Glomerular visceral epithelial cell (primary cell): ENCODE measurements around the gene LYRM2.
A peak's percentile ranks its signal among the peaks of the same experiment; 100 is the strongest.

Experiments
- DNase-seq: peaks from one replicate; pipeline ENCODE4 v3.0.0-alpha.2; 2016; ENCODE audit errors: extremely low spot score

Gene LYRM2, protein sequence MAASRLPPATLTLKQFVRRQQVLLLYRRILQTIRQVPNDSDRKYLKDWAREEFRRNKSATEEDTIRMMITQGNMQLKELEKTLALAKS

DNA sequence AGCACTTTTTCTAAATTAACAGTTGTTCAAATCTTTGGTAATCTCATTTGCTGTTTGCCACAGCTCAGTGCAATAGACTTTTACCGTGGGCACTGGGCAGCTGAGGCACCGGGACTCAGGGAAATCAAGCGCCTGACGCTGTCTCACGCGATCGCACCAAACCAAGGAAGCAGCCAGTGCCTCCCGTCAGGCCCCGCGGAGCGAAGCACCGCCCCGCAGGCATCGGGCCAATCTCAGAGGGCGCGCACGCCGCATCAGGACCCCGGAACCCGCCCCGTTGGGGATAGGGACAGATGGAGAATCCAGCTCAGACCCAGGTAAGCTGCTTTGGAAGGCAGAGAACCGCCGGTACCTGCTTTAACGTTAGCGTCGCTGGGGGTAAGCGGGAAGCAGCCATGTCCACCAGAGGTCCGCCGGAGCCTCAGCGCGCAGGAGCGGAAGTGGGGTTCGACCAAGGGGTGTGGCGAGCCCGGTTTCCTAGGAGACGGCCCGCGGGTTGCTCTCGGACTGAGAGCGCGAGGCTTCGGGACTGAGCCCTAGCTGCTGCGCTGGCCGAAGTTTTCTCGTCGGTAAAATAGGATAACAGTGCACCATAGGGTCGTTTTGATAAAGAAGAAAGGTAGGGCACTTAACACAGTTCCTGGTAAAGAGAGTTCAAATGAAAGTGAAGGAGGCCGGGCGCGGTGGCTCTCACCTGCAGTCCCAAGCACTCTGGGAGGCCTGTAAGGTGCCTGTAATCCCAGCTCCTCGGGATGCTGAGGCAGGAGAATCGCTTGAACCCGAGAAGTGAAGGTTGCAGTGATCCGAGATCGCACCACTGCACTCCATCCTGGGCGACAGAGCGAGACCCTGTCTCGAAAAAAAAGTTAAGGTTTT, at the start of gene LYRM2:
Gene LYRM2, minus strand, starts transcription at position 428 of the 876 bp plus-strand sequence. Its CDS starts 31 bp downstream, at position 397.
- DNase-seq, result peak; percentile 93

DNA sequence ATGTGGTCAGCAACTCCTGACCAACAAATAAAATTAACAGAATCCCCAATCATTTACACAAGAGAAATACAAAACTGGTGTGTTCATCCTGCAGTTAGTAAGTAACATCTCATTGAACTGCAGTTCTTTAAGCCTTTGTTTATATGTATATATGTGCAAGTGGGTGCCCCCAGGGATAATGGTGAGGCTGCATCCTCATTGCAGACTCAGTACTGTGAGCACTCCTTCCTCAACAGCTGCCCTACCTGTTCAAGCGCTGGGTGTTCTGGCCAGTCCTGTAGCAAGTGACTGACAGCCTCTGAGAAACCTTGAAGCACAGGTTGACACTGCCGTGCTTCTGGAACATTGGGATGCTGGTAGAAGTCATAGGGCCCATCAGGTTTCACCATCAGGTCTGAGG, 49.8 kb upstream of the LYRM2 start:
- DNase-seq, result no peak

DNA sequence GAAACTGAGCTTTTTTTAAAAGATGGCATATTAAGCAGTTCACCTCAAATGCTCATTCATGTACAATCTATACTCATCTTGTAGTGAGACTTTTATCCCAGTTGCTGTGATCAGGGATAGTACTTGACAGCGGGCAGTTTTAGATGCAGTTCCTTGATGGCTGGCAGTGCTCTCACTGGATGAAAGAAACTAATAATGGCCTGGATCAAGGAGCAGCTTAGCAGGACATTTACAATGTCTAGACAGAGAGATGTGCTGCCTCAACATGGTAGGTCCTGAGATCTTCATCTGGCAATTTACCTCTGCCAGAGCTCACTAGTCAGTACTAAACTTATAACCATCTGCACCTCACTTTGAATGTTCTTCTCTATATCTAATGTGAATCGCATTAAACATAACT, 46.8 kb upstream of the LYRM2 start:
- no peak for DNase-seq

DNA sequence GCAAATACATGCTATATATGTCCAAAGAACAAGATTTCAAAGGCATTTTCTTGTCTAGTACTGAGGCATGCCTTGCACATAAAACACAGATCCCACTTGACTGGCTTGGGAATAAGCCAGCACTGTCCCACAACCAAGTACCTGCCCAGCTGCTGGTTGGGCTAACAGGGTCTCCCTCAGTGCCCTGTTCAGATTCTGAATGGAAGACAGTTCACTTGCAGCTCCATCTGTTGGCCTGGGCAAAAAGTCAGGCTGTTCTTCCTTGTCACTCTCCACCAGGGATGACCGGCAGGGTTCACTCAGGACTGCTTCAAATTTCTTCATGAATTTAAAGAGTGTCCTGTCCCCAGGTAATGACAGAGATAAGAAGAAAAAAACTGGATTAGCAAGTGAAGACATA, 44.4 kb upstream of the LYRM2 start:
- no peak for DNase-seq

DNA sequence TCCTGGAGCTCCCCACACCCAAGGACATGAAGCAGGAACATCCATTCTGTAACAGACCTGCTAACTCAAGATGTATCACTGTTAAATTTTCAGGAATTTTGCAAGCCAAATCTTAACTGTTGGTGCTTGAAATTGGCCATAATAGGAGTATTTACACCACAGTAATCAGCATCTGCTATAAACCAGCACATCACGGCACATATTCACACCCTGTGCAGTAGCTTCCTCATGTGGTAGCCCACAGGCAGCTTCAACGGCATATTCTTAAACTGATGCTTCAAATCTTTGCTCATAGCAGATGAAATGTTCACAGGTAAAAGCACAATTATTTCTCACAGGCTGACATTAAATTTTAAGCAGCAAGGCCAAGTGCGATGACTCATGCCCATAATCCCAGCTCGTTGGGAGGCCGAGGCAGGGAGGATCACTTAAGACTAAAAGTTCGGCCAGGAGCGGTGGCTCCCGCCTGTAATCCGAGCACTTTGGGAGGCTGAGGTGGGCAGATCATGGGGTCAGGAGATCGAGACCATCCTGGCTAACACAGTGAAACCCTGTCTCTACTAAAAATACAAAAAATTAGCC, 43.5 kb upstream of the LYRM2 start:
- no peak for DNase-seq

DNA sequence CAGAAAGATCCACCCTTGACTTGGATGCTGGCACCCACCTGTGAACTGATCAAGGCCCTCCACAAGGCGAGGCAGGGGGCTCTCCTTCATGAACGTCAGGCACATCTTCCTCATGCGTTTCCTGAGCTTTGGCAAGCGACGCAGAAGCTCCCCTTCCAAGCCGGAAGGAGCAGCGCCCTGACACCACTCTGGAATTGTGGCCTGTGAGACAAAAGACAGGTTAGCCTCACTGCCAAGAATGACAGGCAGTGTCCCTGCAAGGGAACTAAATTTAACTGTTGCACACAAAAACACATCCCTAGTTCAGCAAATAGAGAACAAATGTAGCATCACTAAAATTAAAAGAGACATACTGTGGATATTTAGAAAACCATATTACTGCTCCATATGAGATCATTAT, 42.0 kb upstream of the LYRM2 start:
- no peak for DNase-seq

DNA sequence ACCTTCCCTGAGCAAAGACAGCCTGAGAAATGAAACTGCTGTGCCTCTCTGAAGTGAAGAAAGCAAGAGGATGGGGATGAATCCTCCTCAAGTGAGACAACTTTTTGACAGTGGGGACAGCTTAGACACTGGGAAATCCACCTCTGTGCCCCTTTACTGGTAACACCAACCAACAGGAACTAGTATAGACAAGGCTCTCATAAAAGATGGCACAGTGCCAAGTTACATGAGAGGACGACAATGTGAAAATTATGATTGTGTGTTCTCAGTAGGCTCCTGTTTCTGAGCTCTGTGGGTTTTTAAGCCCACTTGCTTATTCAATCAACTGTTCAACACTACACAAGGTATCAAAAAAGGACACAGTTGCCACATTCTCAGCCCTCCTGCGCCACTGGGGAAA, 41.6 kb upstream of the LYRM2 start:
- DNase-seq, result no peak

DNA sequence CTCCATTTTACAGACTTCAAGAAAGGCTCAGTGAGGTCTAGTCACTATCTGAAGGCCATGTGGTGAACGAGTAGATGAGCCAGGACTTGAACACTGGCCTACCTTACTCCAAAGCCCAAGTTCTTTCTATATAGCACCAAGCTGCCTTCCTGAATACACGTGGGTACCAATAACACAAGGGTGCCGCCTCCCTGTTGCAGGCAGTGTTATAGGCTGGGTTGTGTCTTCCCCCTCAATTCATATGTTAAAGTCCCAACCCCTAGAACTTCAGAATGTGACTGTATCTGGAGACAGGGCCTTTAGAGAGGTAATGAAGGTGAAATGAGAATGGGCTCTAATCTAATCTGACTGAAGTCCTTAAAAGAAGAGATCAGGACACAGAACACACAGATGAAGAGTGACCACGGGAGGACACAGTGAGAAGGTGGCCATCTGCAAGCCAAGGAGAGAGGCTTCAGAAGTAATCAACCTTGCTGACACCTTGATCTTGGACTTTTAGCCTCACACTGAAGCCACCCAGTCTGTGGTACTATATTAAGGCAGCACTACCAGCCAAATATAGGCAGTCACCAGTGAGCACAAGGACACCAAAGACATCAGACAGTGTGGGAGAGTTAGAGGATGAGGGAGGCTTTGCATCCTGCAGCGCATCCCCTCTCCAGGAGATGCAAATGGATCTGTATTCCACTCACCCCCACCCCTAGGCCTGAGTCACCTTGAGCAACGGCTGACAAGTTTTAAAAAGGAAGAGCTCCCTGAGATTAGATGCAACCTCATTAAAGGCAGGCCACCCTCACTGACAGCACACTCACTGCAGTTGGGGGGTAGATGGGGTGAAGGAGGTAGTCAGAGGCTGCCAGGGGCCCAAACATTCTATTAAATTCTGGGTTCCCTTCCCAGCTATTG, 40.9 kb upstream of the LYRM2 start:
- no peak for DNase-seq

DNA sequence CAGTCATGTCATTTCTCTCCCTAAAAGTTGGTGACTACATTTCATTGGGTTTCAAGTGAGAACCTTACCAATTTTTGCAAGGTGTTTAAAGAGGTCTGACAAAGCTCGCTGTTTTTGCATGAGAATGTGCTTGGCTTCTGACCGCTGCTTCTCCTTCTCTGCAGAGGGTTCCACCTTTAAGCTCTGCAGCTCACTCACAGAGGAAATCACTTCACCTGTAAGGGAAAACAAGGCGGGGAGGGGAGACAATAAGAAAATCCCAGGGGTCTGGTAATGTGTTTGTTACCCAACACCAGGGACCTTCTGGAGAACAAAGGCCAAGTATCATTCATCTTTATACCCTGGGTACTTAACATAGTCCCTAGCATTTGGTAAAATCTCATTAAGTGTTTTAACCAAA, 40.0 kb upstream of the LYRM2 start:
- DNase-seq, result no peak

DNA sequence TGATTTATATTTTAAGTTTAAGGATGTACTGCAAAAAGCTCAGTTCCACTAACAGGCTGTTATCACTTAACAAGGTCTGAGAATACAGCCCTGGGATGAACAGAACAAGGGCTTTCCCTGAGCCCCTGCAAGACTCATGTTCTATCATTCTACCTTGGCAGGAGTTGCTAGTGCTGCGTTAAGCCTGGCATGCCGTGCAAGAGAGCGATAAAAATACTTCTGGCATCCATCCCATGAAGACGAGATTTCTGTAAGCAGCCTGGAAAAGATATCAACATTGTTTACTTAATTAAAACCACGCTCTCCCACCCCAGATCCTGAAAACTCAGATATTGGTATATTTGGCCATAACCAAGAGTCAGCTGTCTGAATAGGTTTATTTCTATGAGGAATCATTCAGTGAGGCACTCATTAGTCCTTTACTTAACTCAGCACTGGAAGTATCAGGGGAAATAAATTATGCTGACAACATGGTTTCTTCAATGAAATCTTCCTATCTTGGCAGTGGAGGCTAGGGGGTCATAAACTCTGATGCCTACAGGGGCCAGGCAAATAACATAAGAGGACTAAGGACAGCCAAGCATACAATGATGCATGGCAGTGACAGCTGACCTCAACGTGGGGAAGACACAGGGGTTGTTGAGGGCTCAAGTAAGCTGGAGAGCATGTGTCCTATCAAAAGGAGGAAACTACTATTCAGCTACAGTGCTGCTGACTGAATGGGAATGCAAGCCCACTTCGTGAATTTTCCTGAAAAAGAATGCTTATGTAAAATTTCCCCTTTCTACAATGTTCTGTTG, 37.6 kb upstream of the LYRM2 start:
- no peak for DNase-seq

DNA sequence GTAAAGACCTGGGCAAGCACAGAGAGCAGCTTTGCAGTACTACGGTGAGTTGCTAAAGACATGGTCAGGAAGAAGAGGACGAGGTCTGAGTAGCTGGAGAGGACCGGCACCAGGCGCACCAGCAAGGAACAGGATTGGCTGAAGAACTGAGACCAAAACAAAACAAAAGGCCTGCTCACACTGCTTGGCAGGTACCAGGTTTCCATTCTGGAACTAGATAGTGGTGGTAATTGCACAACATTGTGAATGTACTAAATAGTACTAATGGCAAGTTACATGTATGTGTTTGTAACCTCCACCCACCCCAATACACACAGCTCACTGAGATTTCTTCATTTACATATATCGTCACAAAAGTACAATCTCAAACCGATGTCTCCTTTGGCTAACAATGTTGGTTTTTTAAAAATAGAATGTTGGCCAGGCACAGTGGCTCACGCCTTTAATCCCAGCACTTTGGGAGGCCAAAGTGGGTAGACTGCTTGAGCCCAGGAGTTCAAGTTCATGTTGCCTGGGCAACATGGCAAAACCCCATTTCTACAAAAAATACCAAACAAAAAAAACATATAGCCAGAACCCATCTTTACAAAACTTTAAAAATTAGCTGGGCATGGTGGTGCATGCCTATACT, 32.5 kb upstream of the LYRM2 start:
- no peak for DNase-seq

DNA sequence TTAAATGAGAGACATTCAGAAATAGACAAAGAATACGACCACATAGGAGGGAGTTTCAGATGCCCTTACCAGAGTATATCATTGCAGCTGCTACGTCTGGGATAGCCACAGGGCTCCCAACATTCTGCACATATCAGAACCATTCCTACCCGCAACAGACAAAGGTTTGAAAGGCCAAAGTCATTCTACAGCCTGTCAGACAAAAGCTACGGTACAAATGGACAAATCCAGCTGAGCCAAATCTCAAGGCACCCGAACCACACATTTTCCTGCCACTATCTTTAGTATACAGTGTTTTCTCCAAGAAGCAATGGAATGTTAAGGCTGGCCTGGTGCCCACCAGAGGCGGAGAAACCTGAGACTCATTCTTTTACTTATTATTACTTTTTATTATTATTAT, 30.5 kb upstream of the LYRM2 start:
- no peak for DNase-seq

DNA sequence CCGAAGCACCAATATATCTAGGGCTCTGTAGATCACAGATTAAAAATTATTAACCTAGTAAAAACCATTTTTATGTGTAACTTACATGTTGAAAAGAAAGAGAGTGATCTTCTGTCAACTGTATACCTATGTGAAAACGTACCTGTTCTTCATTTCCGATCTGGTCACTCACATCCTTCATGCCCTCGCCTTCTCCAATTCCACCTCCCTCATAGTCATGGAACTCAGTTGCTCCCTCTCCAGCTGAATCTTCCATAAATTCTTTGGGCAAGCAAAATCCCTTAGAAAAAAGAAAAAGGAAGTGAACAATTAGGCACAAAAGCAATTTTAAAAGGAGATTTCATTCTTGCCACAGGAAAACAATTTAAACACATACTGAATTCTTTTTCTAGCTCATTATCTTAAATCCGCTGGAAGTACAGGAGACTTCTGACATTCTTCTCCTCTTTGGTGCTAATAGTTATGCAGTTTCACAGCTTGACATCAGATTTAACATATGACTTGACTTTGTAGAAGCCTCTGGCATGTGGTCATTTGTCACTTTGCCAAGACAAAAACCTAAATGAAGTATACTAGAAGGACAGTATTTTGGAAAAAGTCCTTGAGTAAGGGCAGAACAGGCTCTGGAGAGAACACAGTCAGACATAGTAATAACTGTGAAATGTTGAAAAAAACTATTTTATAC, 29.5 kb upstream of the LYRM2 start:
- DNase-seq, result no peak

DNA sequence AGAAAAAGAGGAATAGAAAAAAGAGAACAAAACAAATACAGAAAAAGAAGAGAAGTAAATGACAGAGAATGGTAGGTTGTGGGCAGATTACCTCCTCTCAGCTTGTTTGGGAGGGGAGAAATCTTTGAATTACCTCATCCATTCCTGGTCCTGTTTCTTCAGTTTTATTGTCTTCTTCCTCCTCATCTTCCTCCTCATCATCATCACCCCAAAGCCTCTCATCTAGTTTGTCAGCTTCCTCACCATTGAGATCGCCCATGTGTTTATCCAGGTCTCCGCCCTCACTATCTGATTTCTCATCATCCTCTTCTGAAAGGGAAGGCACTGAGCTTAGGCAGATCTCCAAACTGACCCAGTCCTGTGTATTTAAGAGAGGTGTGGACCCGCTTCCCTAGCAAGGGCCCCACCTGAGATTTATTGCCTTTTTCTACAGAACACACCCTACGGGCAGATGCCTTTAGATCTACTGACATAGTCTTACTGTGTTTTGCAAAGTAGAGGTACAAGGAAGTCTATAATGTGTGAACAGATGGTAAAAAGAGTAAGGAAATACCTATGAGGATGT, 24.2 kb upstream of the LYRM2 start:
- DNase-seq, result no peak

DNA sequence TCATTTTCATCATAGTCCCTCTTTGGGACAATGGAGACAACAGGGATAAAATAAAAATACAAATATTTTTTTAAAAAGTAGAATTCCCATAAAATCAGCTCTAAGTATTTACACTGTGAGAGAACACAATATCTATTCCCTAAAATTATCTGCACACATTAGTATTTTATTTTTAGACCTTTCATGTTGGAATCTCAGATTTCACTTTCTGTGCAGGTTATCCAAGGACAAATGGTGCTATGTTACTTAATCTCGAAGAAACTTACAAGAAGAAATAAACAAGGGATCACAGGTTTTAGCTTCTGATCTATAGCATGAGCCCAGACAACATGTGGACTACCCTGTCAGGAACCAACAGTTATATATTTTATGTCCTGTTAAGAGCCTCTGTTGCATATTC, 23.0 kb upstream of the LYRM2 start:
- no peak for DNase-seq

DNA sequence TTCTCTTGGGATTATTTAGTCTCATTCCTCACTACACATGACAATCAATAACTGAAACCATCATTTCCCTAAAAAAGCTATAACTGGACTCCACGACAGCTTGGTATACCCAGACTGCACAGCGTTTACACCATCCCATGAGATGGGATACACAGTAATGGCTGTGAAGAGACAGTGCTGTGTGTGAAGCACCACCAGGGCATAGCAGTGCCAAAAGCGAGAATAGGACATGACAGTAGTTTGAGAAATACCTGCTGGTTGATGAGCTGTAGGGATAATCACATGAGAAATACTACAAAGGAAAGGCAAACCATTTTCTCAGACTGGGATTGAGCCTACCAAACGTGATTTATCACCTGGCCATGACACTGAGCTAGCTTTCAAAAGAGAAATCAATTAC, 22.4 kb upstream of the LYRM2 start:
- no peak for DNase-seq

DNA sequence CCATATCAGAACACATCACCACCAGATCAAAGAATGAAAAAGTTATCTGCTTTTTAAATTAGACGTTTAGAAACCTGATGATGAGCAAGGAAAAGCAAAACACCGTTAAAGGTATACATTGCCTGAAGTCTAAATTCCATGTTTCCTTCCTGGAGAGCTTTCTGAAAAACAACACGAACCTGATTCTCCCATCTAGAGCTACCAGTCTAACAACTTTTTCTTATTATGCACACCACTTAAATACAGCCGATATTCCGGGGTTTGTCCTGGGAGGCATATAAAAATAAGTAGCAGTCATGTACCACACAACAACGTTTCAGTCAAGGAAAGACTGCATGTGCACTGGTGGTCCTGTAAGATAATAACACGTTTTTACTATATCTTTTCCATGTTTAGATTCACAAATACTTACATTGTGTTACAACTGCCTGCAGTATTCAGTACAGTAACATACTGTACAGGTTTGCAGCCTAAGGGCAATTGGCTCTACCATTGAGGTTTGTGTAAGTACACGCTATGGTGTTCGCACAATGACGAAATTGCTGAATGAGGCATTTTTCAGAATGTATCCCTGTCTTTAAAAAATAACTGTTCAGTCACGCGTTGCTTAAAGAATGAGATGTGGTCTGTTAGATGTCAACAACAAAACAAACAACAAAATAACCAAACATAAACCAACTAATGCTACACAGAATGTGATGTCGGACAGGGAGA, 19.1 kb upstream of the LYRM2 start:
- no peak for DNase-seq

DNA sequence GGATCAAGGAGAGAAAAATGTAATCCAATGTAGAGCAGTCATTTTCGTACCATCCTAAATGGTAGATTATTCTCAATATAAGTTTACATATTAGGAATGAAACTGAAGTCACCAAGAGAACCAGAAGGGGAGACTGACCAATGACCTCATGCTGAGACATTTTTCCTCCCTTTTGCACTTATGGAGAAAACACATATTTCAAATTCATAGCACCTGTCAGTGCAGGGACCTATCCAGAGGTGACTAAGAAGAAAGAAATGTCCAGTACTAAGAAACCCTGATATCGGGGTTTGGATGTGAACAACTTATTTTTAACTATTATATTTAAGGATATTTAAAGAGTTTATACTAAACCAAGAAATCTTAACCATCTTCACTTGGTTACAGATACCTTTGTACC, 16.6 kb upstream of the LYRM2 start:
- peak; percentile 29 for DNase-seq

DNA sequence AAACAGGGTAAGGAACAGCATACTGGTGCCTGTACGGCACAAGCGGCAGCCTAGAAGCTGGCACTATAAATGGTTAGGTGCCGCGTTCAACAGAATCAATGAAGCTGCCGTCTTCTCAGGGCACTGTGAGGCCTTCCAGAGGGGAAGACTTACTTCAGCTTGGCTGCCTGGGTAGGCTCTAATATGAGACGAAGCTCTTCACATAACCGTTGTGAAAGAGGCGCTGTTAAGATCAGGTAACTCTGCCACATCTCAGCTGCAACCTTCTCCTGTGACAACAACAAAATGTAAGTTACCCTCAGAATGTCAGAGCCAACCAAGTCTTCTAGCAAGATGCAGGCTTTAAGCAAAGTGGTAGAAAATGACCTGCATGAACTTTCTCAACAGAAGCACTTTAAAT, 12.0 kb upstream of the LYRM2 start:
- no peak for DNase-seq
